Measurements from ENCODE around the gene KIF26B. TPM values are rescaled to one million over a fixed set of nuclear protein-coding genes. Genes with fewer than 3 reads are reported as not detected.

Gene KIF26B
- polyA plus RNA-seq, 1 donor from 2014 or later, result 6.3 TPM

DNA sequence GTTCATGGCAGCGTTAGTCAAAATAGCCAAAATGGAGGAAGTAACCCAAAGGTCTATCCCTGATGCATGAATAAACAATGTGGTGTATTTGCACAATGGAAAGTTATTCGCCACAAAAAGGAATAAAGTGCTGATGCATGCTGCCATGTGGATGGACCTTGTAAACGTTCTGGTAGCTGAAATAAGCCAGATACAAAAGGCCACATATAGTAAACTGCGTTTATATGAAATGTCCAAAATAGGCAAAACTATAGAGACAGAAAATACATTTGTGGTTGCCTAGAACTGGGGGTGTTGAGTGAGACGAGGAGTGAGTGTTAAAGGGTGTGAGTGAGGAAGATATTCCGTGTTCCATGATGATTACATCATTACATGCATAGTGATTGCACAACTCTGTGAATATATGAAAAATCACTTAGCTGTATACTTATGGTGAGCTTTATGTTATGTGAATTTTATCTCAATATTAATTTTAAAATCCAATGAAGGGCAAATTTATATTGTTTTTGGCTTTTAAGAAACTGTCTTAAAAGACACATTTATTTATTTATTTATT is 321.3 kb downstream of the KIF26B start:
- Histone ChIP-seq H3K4me3 (ENCODE audit: low read length) (no peak overlapping the region), H4K20me1 (ENCODE audit: insufficient read depth) (no peaks in the 10 kb centered on the region), H3K4me2 (ENCODE audit: low read length) (no peak overlapping the region), H3K9ac (ENCODE audit: low read length) (no peak overlapping the region), H2AFZ (ENCODE audit: low read depth, low read length) (no peak overlapping the region), H3F3A (ENCODE audit: insufficient read depth, low read length, poor library complexity, severe bottlenecking) (no peaks in the 10 kb centered on the region), H3K27ac (ENCODE audit: low read length) (no peak overlapping the region), H3K79me2 (replicated peaks; ENCODE audit: insufficient read depth, low read length) (no peaks in the 10 kb centered on the region), H3K9me3 (ENCODE audit: low read length) (no peaks in the 10 kb centered on the region), H3K36me3 (ENCODE audit: insufficient read depth, low read length) (no peaks in the 10 kb centered on the region), H3K9me2 (ENCODE audit: insufficient read depth, low read length) (no peaks in the 10 kb centered on the region), H3K27me3 (ENCODE audit: insufficient read depth, low read depth, low read length) (no peaks in the 10 kb centered on the region)
- TF ChIP-seq POLR2AphosphoS5 (IDR thresholded peaks at IDR 0.05) (no peak), EZH2 (IDR thresholded peaks at IDR 0.05; ENCODE audit: borderline replicate concordance, insufficient read depth, low read length, poor library complexity, severe bottlenecking) (no peak), CTCF (IDR thresholded peaks at IDR 0.05; ENCODE audit: poor library complexity, severe bottlenecking) (no peak), RAD21 (conservative IDR thresholded peaks at IDR 0.05) (no peak), TAF1 (IDR thresholded peaks at IDR 0.05; ENCODE audit: low read depth) (no peak), EP300 (conservative IDR thresholded peaks at IDR 0.05; ENCODE audit: poor library complexity, severe bottlenecking) (no peak), MXI1 (conservative IDR thresholded peaks at IDR 0.05; ENCODE audit: poor library complexity, severe bottlenecking) (no peak), SMC3 (conservative IDR thresholded peaks at IDR 0.05; ENCODE audit: poor library complexity) (no peak)
- TF ChIP-seq, protein P1, sequence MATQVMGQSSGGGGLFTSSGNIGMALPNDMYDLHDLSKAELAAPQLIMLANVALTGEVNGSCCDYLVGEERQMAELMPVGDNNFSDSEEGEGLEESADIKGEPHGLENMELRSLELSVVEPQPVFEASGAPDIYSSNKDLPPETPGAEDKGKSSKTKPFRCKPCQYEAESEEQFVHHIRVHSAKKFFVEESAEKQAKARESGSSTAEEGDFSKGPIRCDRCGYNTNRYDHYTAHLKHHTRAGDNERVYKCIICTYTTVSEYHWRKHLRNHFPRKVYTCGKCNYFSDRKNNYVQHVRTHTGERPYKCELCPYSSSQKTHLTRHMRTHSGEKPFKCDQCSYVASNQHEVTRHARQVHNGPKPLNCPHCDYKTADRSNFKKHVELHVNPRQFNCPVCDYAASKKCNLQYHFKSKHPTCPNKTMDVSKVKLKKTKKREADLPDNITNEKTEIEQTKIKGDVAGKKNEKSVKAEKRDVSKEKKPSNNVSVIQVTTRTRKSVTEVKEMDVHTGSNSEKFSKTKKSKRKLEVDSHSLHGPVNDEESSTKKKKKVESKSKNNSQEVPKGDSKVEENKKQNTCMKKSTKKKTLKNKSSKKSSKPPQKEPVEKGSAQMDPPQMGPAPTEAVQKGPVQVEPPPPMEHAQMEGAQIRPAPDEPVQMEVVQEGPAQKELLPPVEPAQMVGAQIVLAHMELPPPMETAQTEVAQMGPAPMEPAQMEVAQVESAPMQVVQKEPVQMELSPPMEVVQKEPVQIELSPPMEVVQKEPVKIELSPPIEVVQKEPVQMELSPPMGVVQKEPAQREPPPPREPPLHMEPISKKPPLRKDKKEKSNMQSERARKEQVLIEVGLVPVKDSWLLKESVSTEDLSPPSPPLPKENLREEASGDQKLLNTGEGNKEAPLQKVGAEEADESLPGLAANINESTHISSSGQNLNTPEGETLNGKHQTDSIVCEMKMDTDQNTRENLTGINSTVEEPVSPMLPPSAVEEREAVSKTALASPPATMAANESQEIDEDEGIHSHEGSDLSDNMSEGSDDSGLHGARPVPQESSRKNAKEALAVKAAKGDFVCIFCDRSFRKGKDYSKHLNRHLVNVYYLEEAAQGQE (IDR thresholded peaks at IDR 0.05; ENCODE audit: borderline replicate concordance), result no peak

- no peak overlapping the region for H3K4me2 ChIP-seq (ENCODE audit: low read length)
- no peaks in the 10 kb centered on the region for H3K79me2 ChIP-seq (replicated peaks; ENCODE audit: insufficient read depth, low read length)
- no peaks in the 10 kb centered on the region for H4K20me1 ChIP-seq (ENCODE audit: insufficient read depth)
- no peak overlapping the region for H3K4me3 ChIP-seq (ENCODE audit: low read length)
- TF ChIP-seq, protein P1 (IDR thresholded peaks at IDR 0.05; ENCODE audit: borderline replicate concordance), result no peak
- no peak for TF ChIP-seq EZH2 (IDR thresholded peaks at IDR 0.05; ENCODE audit: borderline replicate concordance, insufficient read depth, low read length, poor library complexity, severe bottlenecking)
- no peaks in the 10 kb centered on the region for H3K9me2 ChIP-seq (ENCODE audit: insufficient read depth, low read length)
- H3K27me3 ChIP-seq (ENCODE audit: insufficient read depth, low read depth, low read length), result no peaks in the 10 kb centered on the region
- no peak overlapping the region for H3K9ac ChIP-seq (ENCODE audit: low read length)
- H3K36me3 ChIP-seq (ENCODE audit: insufficient read depth, low read length), result no peaks in the 10 kb centered on the region
- no peaks in the 10 kb centered on the region for H3K9me3 ChIP-seq (ENCODE audit: low read length)
- no peak overlapping the region for H3K27ac ChIP-seq (ENCODE audit: low read length)
- no peaks in the 10 kb centered on the region for H3F3A ChIP-seq (ENCODE audit: insufficient read depth, low read length, poor library complexity, severe bottlenecking)
- no peak overlapping the region for H2AFZ ChIP-seq (ENCODE audit: low read depth, low read length)
Measured at GRCh38 chr1:245477941-245478340, 323.2 kb downstream of the KIF26B start.

Data from neural cell (in vitro differentiated cells).